Dedifferentiated amniotic fluid mesenchymal stem cell (primary cell): ENCODE results near the gene ADCY7.
A peak's percentile ranks its signal among the peaks of the same experiment; 100 is the strongest.
"Not testable (repeated sequence)": the region's sequence is repeated elsewhere in the genome, so short reads cannot be mapped to it uniquely, and the experiment has no call there.

Source experiments
- DNase-seq: peaks from one replicate; pipeline ENCODE4 v3.0.0-alpha.2; 2016; ENCODE audit errors: extremely low spot score

Gene ADCY7

GRCh38 chr16:50338371-50339231 is 72.2 kb downstream of the ADCY7 start:
- no peak for DNase-seq

GRCh38 chr16:50340578-50340977 is 74.2 kb downstream of the ADCY7 start:
- peak; percentile 60 for DNase-seq

- not testable (repeated sequence) for DNase-seq
These were observed 77.2 kb downstream of the ADCY7 start for GRCh38 chr16:50343566-50343965.

DNA sequence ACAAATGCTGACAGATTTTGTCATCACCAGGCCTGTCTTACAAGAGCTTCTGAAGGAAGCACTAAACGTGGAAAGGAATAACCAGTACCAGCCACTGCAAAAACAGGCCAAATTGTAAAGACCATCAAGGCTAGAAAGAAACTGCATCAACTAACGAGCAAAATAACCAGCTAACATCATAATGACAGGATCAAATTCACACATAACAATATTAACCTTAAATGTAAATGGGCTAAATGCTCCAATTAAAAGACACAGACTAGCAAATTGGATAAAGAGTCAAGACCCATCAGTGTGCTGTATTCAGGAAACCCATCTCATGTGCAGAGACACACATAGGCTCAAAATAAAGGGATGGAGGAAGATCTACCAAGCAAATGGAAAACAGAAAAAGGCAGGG is 78.9 kb downstream of the ADCY7 start:
- DNase-seq = not testable (repeated sequence)

- DNase-seq = no peak
These were observed 84.8 kb downstream of the ADCY7 start for GRCh38 chr16:50351116-50351515.

GRCh38 chr16:50351952-50352351 is 85.6 kb downstream of the ADCY7 start:
- DNase-seq = no peak

DNA sequence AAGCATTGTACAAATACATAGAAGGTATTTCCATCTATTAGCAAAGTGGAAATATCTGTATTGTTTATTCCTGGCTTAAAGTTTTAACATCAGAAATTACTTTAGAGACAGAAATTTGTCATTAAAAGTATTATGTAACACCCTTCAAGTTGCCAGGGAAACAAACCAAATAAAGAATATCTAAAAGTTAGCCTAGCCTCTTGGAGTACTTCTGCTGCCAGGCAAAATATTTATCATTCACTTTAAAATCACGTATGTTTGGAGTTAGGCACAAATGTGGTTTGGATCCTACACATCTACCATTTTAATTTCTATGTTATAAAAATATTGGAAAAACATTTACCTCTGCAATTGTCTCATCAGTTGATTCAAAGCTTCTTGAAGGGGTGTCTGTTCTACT is 87.7 kb downstream of the ADCY7 start:
- DNase-seq = no peak

DNA sequence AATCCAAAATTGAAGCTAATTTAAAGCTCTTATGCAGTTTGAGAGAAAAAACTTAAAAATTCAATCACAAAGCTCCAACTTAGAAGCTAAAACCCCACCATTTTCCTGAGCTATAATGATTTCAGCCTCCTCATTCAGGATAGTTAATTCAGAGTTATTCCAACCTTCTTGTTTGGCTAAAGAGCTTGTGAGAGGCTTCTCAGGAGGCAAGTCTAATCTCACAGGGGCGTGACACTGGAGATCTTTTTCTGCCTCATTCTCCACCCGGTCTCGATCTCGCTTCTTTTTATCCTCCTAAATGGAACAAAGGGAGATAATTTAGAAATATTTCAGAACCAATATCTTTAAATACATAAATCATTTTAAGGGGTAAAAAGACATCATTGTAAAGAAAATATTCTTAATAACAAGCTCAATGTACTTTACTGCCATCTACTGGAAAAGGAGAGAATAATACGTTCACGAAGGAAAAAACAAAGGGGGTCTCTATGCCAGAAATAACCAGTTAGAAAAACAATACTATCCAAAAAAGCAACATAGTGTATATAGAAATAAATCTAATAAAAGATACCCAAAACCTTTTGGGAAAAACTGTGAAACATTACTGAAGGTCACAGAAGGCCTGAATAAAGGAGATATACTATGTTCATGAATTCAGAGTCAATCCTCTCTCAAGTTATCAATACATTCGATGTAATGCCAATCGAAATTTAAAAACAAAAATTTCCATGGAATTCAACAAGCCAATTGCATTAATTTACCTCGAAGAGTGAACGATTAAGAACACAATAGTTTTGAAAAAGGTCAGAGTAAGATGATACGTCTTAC is 88.5 kb downstream of the ADCY7 start:
- no peak for DNase-seq

DNA sequence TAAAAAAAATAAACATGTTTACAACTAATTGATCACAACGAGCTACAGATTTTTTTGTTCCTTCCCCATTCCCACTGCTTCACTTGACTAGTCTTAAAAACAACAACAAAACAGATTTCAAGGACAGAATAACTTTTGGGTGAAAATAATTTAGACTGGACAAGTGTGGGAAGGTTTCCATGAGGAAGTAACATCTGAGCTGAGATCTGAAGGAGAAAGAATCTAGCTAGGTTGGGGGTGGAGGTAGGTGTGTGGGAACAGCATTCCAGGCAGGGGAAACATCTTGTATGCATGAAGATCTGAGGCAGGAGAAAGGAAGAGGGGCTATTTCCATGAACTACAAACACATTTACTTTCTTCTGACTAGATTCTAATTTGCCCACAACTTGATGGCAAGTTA is 93.3 kb downstream of the ADCY7 start:
- DNase-seq = no peak

DNA sequence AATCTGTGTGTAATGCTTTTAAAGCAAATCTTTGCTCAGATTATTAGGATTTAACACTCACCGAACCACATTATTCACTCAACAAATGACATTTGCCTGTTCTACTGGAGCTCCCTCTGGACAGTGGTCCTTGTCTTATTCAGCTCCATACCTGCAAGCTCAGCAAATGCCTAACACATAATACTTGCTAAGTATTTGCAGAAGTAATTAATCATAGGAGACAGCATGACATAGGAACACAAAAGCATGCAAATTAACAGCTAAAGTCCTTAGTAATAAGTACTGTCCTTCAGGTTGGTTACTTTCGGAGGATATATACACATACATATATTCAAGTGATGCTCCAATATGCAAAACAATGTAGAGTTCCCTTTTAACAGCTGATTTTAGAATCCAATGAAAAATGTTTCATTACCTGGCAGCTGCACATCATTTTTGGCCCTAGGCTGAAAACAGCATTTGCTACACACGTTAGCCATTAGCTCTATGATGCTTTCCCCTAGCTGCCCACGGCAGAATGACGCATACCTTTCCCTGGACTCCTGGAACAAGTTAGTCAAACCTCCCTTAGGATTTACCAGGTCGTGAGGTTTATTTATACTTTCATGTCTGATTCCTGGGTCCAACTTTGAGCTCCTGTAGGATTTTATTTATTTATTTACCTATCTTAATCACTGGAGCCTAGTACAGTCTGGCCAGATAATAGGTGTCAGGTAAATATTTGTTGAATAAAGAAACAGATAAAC is 93.9 kb downstream of the ADCY7 start:
- DNase-seq = no peak

GRCh38 chr16:50360779-50361178 is 94.4 kb downstream of the ADCY7 start:
- DNase-seq = no peak

DNA sequence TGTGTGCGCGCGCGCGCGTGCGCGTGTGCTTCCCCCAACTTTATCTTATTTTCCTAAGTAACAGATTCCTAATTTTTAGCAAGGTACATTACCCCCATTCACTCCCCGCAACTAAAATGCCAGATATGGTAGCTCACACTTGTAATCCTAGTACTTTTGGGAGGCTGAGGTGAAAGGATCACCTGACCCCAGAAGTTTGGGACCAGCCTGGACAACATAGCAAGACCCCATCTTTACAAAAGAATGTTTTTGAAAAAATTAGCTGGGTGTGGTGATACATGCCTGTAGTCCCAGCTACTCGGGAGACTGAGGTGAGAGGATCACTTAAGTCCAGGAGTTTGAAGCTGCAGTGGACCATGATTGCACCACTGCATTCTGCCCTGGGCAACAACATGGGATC is 97.3 kb downstream of the ADCY7 start:
- DNase-seq = no peak

GRCh38 chr16:50365791-50366575 is 99.6 kb downstream of the ADCY7 start:
- no peak for DNase-seq
